K562 (cell line): ENCODE results near the gene CRLF1. TPM values are rescaled to one million over a fixed set of nuclear protein-coding genes. Genes with fewer than 3 reads are reported as not detected.

Source experiments
- CREB1 ChIP-seq, 2 experiments: sonication (generic) in 1 of 2; formaldehyde crosslinking in 1 of 2; IDR thresholded peaks; 2 replicates each; pipeline versions ENCODE4 v1.6.1 to v1.8.0; 2012 to 2022; ENCODE audit warnings: inconsistent platforms in 1 of 2, mild to moderate bottlenecking in 1 of 2, missing genetic modification reagents in 1 of 2, moderate library complexity in 1 of 2
- ETV5 ChIP-seq: sonication (generic); formaldehyde crosslinking; IDR thresholded peaks from 2 replicates; pipeline ENCODE4 v1.4.0; 2020; ENCODE audit warnings: low read depth, mild to moderate bottlenecking, missing genetic modification reagents
- FOS ChIP-seq: IDR thresholded peaks from 3 replicates; pipeline ENCODE4 v1.6.1; 2011; ENCODE audit not compliant: insufficient read length; ENCODE audit errors: extremely low read depth
- HLTF ChIP-seq: fragments of 450-650 bp; IDR thresholded peaks from 2 replicates; pipeline ENCODE4 v1.6.1; 2016
- ILF3 ChIP-seq: fragments of 450-650 bp; IDR thresholded peaks from 2 replicates; pipeline ENCODE4 v1.6.1; 2018; ENCODE audit warnings: antibody characterized with exemption, mild to moderate bottlenecking, moderate library complexity, borderline replicate concordance
- STAT5A ChIP-seq: IDR thresholded peaks from 2 replicates; pipeline ENCODE4 v1.6.1; 2012; ENCODE audit warnings: low read length, inconsistent platforms, borderline replicate concordance
- U2AF2 ChIP-seq: fragments of 200-400 bp; formaldehyde crosslinking; optimal IDR thresholded peaks from 2 replicates; pipeline ENCODE3; 2017; ENCODE audit warnings: low read depth, mild to moderate bottlenecking, low read length
- YBX1 ChIP-seq: fragments of 450-650 bp; IDR thresholded peaks from 2 replicates; pipeline ENCODE4 v1.7.1; 2016; ENCODE audit warnings: mild to moderate bottlenecking
- ZC3H8 ChIP-seq: fragments of 450-650 bp; IDR thresholded peaks from 2 replicates; pipeline ENCODE4 v1.6.1; 2017
- ZNF12 ChIP-seq: sonication (generic); formaldehyde crosslinking; IDR thresholded peaks from 2 replicates; pipeline ENCODE4 v1.4.0; 2020; ENCODE audit warnings: mild to moderate bottlenecking, missing genetic modification reagents
- ZNF143 ChIP-seq: sonication (generic); formaldehyde crosslinking; IDR thresholded peaks from 2 replicates; pipeline ENCODE4 v1.9.0; 2022; ENCODE audit warnings: mild to moderate bottlenecking, missing genetic modification reagents
- ZNF592 ChIP-seq: fragments of 450-650 bp; IDR thresholded peaks from 2 replicates; pipeline ENCODE4 v1.6.1; 2017; ENCODE audit warnings: antibody characterized with exemption, mild to moderate bottlenecking
- ZNF707 ChIP-seq: fragments of 250-450 bp; sonication (Bioruptor Pico); conservative IDR thresholded peaks from 2 replicates; pipeline ENCODE4 v1.8.0; 2022; ENCODE audit warnings: inconsistent platforms, mild to moderate bottlenecking, moderate library complexity
- ZNF740 ChIP-seq, 3 experiments: fragments of 200-800 bp in 1 of 3; sonication (Bioruptor generic) in 1 of 3; sonication (generic) in 1 of 3; formaldehyde crosslinking in 1 of 3; IDR thresholded peaks; 2 replicates each; pipeline versions ENCODE4 v1.6.1 to v1.8.0; 2016 to 2022; ENCODE audit warnings: mild to moderate bottlenecking in 2 of 3, missing compliant biosample characterization in 2 of 3, missing genetic modification characterization in 2 of 3, missing genetic modification reagents in 1 of 3
- polyA plus RNA-seq, 8 experiments: library from polyadenylated mRNA; depleted of rRNA in 4 of 8; stranded (reverse) in 5 of 8; unstranded in 3 of 8; fragments of >200 nt; fragmentation: Nextera tagmentation in 2 of 8; fragmentation: Illumina TruSeq in 1 of 8; extraction: Ambion mirVana in 2 of 8; extraction: Trizol in 1 of 8; gene quantifications; 2 replicates each; pipeline versions ENCODE4 v1.2.1 to v1.2.3, GENCODE V29; 2011 to 2014; ENCODE audit warnings: inconsistent platforms in 1 of 8, missing spikeins in 1 of 8
- total RNA-seq, 7 experiments: library from RNA; depleted of rRNA in 6 of 7; stranded (reverse); fragments of >200 nt in 6 of 7; fragmentation: Illumina TruSeq in 2 of 7; extraction: Trizol in 2 of 7; gene quantifications; 2 replicates each; pipeline versions ENCODE4 v1.2.1 to v1.2.3, GENCODE V29; 2011 to 2021; ENCODE audit warnings: low replicate concordance in 1 of 7
- TF ChIP-seq, protein P1 (sequence below): fragments of 450-650 bp; formaldehyde crosslinking; IDR thresholded peaks from 2 replicates; pipeline ENCODE4 v1.4.0; 2020; ENCODE audit warnings: mild to moderate bottlenecking
- TF ChIP-seq, protein P2 (sequence below): fragments of 450-650 bp; IDR thresholded peaks from 2 replicates; pipeline ENCODE4 v1.6.1; 2016; ENCODE audit warnings: mild to moderate bottlenecking

CRLF1 gene
- total and polyA plus RNA-seq, 9 of the 15 experiments (the other 6 are each of a cell fraction or from before 2014, with no cell fraction given): 0.85 to 3.6 (median 1.7) TPM

GRCh38 chr19:18571564-18572344 lies 34.8 kb downstream of the CRLF1 start, which contains the start of gene UBA52 (continued):
- 0 out of 2 replicates have a peak, but pooled peaks have one; percentile 45 for TF ChIP-seq ZNF143
- TF ChIP-seq ILF3: no peak
- no peak for TF ChIP-seq U2AF2
- peak; percentile 99 for TF ChIP-seq ETV5 (CRISPR knock-in tag)
- TF ChIP-seq, protein P1, sequence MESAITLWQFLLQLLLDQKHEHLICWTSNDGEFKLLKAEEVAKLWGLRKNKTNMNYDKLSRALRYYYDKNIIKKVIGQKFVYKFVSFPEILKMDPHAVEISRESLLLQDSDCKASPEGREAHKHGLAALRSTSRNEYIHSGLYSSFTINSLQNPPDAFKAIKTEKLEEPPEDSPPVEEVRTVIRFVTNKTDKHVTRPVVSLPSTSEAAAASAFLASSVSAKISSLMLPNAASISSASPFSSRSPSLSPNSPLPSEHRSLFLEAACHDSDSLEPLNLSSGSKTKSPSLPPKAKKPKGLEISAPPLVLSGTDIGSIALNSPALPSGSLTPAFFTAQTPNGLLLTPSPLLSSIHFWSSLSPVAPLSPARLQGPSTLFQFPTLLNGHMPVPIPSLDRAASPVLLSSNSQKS (CRISPR knock-in tag): no peak
- no peak for TF ChIP-seq ZC3H8
- no peak for TF ChIP-seq ZNF740 (CRISPR knock-in tag; IDR thresholded peaks at IDR 0.05)
- no peak for TF ChIP-seq ZNF740 (tag; IDR thresholded peaks at IDR 0.05)
- no peak for TF ChIP-seq ZNF707 (CRISPR knock-in tag)
- no peak for TF ChIP-seq ZNF592
- TF ChIP-seq CREB1 (IDR thresholded peaks at IDR 0.05): peak; percentile 97
- peak; percentile 98 for TF ChIP-seq CREB1 (CRISPR knock-in tag; IDR thresholded peaks at IDR 0.05)
- TF ChIP-seq ZNF12 (CRISPR knock-in tag): 0 out of 2 replicates have a peak, but pooled peaks have one; percentile 6
- TF ChIP-seq HLTF: no peak
- TF ChIP-seq YBX1: no peak
- TF ChIP-seq FOS: no peak
- TF ChIP-seq STAT5A: no peak
- TF ChIP-seq, protein P2, sequence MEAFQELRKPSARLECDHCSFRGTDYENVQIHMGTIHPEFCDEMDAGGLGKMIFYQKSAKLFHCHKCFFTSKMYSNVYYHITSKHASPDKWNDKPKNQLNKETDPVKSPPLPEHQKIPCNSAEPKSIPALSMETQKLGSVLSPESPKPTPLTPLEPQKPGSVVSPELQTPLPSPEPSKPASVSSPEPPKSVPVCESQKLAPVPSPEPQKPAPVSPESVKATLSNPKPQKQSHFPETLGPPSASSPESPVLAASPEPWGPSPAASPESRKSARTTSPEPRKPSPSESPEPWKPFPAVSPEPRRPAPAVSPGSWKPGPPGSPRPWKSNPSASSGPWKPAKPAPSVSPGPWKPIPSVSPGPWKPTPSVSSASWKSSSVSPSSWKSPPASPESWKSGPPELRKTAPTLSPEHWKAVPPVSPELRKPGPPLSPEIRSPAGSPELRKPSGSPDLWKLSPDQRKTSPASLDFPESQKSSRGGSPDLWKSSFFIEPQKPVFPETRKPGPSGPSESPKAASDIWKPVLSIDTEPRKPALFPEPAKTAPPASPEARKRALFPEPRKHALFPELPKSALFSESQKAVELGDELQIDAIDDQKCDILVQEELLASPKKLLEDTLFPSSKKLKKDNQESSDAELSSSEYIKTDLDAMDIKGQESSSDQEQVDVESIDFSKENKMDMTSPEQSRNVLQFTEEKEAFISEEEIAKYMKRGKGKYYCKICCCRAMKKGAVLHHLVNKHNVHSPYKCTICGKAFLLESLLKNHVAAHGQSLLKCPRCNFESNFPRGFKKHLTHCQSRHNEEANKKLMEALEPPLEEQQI: no peak
